Gastrocnemius medialis (tissue), 4 donors: Measurements from ENCODE around the gene WNT3A. TPM values are rescaled to one million over a fixed set of nuclear protein-coding genes. Genes with fewer than 3 reads are reported as not detected.

ENCODE experiments used
- ATAC-seq, 2 donors: fragments of 150-250 bp; one replicate each; pipeline ENCODE4 v1.9.1; 2016
- DNase-seq, 2 donors: peaks; one replicate each; pipeline ENCODE4 v3.0.0-alpha.2; 2019
- H3K27ac ChIP-seq, 4 donors: fragments of 200-600 bp; sonication (generic); 1 replicate in 1 of 4; 2 replicates in 3 of 4; pipeline ENCODE4 v1.5.1; 2016 to 2018; ENCODE audit warnings: mild to moderate bottlenecking in 2 of 4, moderate library complexity in 1 of 4
- H3K27me3 ChIP-seq, 3 donors: fragments of 200-600 bp; sonication (generic) in 2 of 3; 1 replicate in 1 of 3; 2 replicates in 2 of 3; pipeline versions ENCODE4 v1.5.1 to v1.6.0; 2016 to 2019; ENCODE audit warnings: mild to moderate bottlenecking in 1 of 3, moderate library complexity in 1 of 3
- H3K36me3 ChIP-seq, 2 donors: fragments of 200-600 bp; sonication (generic) in 1 of 2; one replicate each; pipeline ENCODE4 v1.5.1; 2017 to 2018
- H3K4me1 ChIP-seq, 2 donors: fragments of 200-600 bp; sonication (generic) in 1 of 2; one replicate each; pipeline ENCODE4 v1.5.1; 2016 to 2017; ENCODE audit warnings: mild to moderate bottlenecking in 2 of 2
- H3K4me3 ChIP-seq, 4 donors: fragments of 200-600 bp; sonication (generic) in 3 of 4; 1 replicate in 1 of 4; 2 replicates in 3 of 4; pipeline ENCODE4 v1.5.1; 2016 to 2019; ENCODE audit warnings: mild to moderate bottlenecking in 2 of 4
- H3K9me3 ChIP-seq, 3 donors: fragments of 200-600 bp; sonication (generic) in 2 of 3; 1 replicate in 1 of 3; 2 replicates in 2 of 3; pipeline ENCODE4 v1.5.1; 2016 to 2019
- POLR2A ChIP-seq, 2 donors: fragments of 450-650 bp; IDR thresholded peaks; one replicate each; pipeline ENCODE4 v1.6.1; 2017; ENCODE audit warnings: antibody characterized with exemption in 2 of 2, mild to moderate bottlenecking in 2 of 2, moderate library complexity in 2 of 2
- in situ Hi-C, 4 donors: fragments of 200-750 bp; cut with MboI; loops; one replicate each; pipeline versions ENCODE4 v1.15.0 to v1.8.0; 2017; ENCODE audit warnings: low sequenced_read_pairs in 4 of 4
- intact Hi-C: fragments of 100-400 bp; cut with DNase I; formaldehyde crosslinking; loops from one replicate; pipeline ENCODE4 v1.15.1; 2023; ENCODE audit warnings: low total_unique reads
- total RNA-seq, 4 donors: library from RNA; depleted of rRNA; stranded (reverse); fragments of >200 nt; gene quantifications; one replicate each; pipeline versions ENCODE4 v1.1.0 to v1.2.3, GENCODE V29; 2016
- TF ChIP-seq, protein P1 (sequence below), 5 experiments: fragments of 450-650 bp in 3 of 5; fragments of 200-600 bp in 2 of 5; sonication (generic) in 2 of 5; IDR thresholded peaks in 4 of 5; conservative IDR thresholded peaks in 1 of 5; 1 replicate in 4 of 5; 2 replicates in 1 of 5; pipeline ENCODE4 v1.5.1; 2016 to 2019; ENCODE audit warnings: antibody characterized with exemption in 5 of 5, mild to moderate bottlenecking in 3 of 5, moderate library complexity in 3 of 5

WNT3A gene
- total RNA-seq, 4 donors from 2014 or later = not detected

DNA sequence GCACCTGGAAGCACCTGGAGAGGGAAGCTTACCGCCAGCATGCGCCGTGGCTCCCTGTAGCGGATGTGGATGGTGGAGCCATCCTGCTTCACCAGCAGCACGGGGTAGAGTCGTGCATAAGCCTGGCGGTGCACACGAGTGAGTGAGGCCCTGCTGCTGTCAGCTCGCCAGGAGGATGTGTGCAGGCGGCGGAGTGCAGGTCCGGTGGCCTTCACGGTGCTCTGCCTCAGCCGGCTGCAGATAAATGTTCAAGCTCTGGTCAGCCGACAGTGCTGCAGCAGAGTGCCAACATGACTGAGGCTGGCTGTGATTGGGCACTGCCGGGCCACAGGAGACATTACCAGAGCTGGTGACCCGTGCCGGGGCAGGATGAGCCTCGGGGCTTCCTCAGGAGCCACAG is 100.8 kb downstream of the WNT3A start:
- no peaks in the 10 kb centered on the region for H3K27me3 ChIP-seq
- ATAC-seq (no peak), DNase-seq (no peak)
- no peak for TF ChIP-seq POLR2A (IDR thresholded peaks at IDR 0.05)
- TF ChIP-seq, protein P1, sequence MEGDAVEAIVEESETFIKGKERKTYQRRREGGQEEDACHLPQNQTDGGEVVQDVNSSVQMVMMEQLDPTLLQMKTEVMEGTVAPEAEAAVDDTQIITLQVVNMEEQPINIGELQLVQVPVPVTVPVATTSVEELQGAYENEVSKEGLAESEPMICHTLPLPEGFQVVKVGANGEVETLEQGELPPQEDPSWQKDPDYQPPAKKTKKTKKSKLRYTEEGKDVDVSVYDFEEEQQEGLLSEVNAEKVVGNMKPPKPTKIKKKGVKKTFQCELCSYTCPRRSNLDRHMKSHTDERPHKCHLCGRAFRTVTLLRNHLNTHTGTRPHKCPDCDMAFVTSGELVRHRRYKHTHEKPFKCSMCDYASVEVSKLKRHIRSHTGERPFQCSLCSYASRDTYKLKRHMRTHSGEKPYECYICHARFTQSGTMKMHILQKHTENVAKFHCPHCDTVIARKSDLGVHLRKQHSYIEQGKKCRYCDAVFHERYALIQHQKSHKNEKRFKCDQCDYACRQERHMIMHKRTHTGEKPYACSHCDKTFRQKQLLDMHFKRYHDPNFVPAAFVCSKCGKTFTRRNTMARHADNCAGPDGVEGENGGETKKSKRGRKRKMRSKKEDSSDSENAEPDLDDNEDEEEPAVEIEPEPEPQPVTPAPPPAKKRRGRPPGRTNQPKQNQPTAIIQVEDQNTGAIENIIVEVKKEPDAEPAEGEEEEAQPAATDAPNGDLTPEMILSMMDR (IDR thresholded peaks at IDR 0.05 in 4 of 5, conservative IDR thresholded peaks at IDR 0.05 in 1 of 5) = no peak
- H3K4me3 ChIP-seq = no peak overlapping the region
- peaks cover 0 to 17% of the 10 kb centered on the region in 2 donors for H3K36me3 ChIP-seq
- H3K9me3 ChIP-seq = no peaks in the 10 kb centered on the region
- peaks cover 28% of the 10 kb centered on the region in 2 donors for H3K4me1 ChIP-seq
- intact Hi-C loops (loop anchor here (1.0 to 10.0 kb wide), 3 partner anchors 23 to 377 kb away; partner anchors contain the start of genes RNF187 and TRIM11), in situ Hi-C loops (no loop called here)
- peak overlapping the region in 1 of 4 donors; percentile 92 for H3K27ac ChIP-seq

DNA sequence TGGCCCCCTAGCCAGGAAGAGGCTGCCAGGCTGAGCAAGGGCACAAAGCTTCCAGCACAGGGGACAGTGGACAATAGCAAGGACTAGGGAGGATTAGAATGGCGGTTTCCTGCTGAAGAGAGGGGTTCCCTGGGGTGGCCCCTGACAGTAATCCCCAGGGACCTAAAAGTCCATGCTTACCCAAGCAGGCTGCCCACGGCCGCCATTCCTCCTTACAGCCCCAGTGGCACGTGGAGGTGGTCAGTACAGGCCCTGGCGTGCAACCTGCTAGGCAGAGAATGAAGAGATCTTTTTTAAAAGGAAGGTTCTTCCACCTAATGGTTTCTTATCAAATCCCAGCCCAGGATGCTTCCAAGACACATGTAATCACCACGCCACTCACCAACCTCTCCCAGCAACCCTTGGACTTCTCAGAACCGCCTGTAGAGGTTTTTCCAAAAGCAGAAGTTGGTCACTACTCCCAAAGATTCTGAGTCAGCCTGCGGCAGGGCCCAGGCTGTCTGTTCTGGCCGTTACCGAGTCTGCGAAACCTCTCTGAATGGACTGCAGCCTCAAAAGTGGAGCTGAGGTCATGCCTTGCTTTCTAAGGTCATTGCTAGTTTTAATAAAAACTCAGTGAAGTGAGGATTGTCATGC is 101.4 kb downstream of the WNT3A start:
- Histone ChIP-seq H3K36me3 (peaks cover 0 to 17% of the 10 kb centered on the region in 2 donors), H3K4me1 (peaks cover 28% of the 10 kb centered on the region in 2 donors), H3K27ac (peak overlapping the region; percentile 86 to 96 (median 92)), H3K9me3 (no peaks in the 10 kb centered on the region), H3K4me3 (peak overlapping the region; percentile 73 to 100 (median 79)), H3K27me3 (no peaks in the 10 kb centered on the region)
- TF ChIP-seq, protein P1 (IDR thresholded peaks at IDR 0.05 in 4 of 5, conservative IDR thresholded peaks at IDR 0.05 in 1 of 5) = no peak
- TF ChIP-seq POLR2A (IDR thresholded peaks at IDR 0.05) = no peak
- in situ Hi-C loops (no loop called here), intact Hi-C loops (loop anchor here (1.0 to 10.0 kb wide), 3 partner anchors 24 to 377 kb away; partner anchors contain the start of genes RNF187 and TRIM11)
- DNase-seq = no peak
- ATAC-seq = no peak

DNA sequence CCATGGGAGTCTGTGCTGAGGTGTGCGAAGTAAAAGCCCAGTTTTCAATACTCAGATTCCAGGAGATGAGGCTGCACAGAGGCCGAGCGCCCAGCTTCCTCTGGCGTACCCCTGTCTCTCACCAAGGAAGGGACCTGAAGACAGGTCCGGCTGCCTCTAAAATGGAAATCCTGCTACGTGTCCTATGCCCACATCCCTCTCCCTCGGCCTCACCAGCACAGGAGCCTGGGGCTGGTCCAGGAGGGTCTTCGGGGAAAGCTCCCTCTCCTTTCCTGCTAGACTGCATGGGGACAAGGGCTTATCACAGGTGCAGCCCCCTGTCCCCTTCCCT is 101.9 kb downstream of the WNT3A start:
- intact Hi-C loops = loop anchor here (1.0 to 10.0 kb wide), 4 partner anchors 24 to 376 kb away; partner anchors contain the start of genes GUK1, RNF187 and TRIM11
- in situ Hi-C loops = no loop called here
- Histone ChIP-seq H3K9me3 (no peaks in the 10 kb centered on the region), H3K27me3 (no peaks in the 10 kb centered on the region), H3K4me1 (peaks cover 24 to 25% of the 10 kb centered on the region in 2 donors), H3K4me3 (peak overlapping the region; percentile 73 to 100 (median 79)), H3K27ac (peak overlapping the region; percentile 86 to 96 (median 92)), H3K36me3 (peaks cover 0 to 17% of the 10 kb centered on the region in 2 donors)
- TF ChIP-seq, protein P1 (IDR thresholded peaks at IDR 0.05 in 4 of 5, conservative IDR thresholded peaks at IDR 0.05 in 1 of 5) = no peak
- TF ChIP-seq POLR2A (IDR thresholded peaks at IDR 0.05) = no peak
- no peak for ATAC-seq
- DNase-seq = no peak

DNA sequence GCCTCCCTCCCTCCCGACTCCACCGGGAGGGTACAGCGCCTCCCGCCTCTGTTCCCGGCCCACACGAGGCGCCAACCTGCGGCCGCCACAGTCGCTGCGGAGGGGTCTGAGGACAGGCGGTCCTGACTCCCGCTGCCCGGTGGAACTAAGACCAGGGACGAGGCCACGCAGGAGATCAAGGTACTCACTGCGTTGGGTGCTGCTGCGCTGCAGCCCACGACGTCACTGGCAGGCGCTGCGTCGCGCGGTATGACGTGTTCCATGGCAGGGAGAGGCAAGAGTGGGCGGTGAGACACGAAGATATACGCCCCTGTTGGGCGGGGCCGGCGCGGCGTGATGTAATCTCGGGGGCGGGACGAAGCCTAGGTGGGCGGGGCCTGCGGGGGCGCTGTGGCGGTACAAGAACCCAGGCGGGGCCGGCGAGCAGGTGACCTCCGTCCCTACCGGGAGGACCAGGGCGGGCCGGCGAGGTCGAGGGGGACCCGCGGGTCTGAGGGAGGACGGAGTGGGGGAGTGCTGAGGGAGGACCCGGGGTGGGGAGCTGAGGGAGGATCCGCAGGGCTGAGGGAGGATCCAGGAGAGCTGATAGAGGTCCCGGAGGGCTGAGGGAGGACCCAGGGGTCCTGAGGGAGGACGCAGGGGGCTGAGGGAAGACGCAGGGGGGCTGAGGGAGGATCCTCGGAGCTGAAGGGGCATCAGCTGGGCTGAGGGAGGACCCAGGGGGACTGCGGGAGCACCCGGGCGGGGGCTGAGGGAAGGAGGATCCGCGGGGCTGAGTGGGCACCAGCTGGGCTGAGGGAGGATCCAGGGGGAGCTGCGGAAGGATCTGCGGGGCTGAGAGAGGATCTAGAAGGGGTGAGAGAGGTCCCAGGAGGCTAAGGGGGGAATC is 102.5 kb downstream of the WNT3A start, which contains the start of gene MRPL55:
TSS of gene MRPL55 (minus strand) at position 227 of the 889 bp plus-strand sequence. CDS start 1,039 bp downstream, outside the sequence.
- Histone ChIP-seq H3K4me1 (peaks cover 20% of the 10 kb centered on the region in 2 donors), H3K27ac (peak within 1 kb of the TSS; percentile 86 to 96 (median 92)), H3K4me3 (peak within 1 kb of the TSS; percentile 73 to 100 (median 79)), H3K9me3 (no peaks in the 10 kb centered on the region), H3K27me3 (no peaks in the 10 kb centered on the region), H3K36me3 (peaks cover 0 to 17% of the 10 kb centered on the region in 2 donors)
- peak; percentile 95 to 98 for DNase-seq
- in situ Hi-C loops (no loop called here), intact Hi-C loops (loop anchor here (1.0 to 10.0 kb wide), 3 partner anchors 31 to 375 kb away; partner anchors contain the start of genes GUK1, RNF187 and TRIM11)
- peak; percentile 96 for ATAC-seq
- TF ChIP-seq, protein P1 (IDR thresholded peaks at IDR 0.05 in 4 of 5, conservative IDR thresholded peaks at IDR 0.05 in 1 of 5) = peak in 3 of 5 experiments; percentile 14 to 34 (median 29)
- peak; percentile 92 to 95 for TF ChIP-seq POLR2A (IDR thresholded peaks at IDR 0.05)
